HFF-Myc (cell line): ENCODE results near the gene SUSD6.

Experiments
- DNase-seq: peaks from one replicate; pipeline ENCODE4 v3.0.0-alpha.2; 2011; ENCODE audit warnings: low read depth; ENCODE audit errors: extremely low read depth
- H3K4me3 ChIP-seq: replicated peaks from 2 replicates; pipeline ENCODE4 v1.5.1; 2011; ENCODE audit warnings: low read depth, mild to moderate bottlenecking, control low read depth, low read length
- CTCF ChIP-seq: IDR thresholded peaks from 2 replicates; pipeline ENCODE4 v1.5.1; 2012; ENCODE audit warnings: mild to moderate bottlenecking, low read depth, low read length, control low read depth; ENCODE audit errors: missing control alignments

SUSD6 gene

GRCh38 chr14:69654116-69654515 lies 42.7 kb downstream of the SUSD6 start:
- H3K4me3 ChIP-seq: no peak overlapping the region
- TF ChIP-seq CTCF: no peak
- DNase-seq: no peak

GRCh38 chr14:69657950-69658355 lies 46.6 kb downstream of the SUSD6 start:
- TF ChIP-seq CTCF: no peak
- no peak for DNase-seq
- H3K4me3 ChIP-seq: no peak overlapping the region

GRCh38 chr14:69658664-69659261 lies 47.4 kb downstream of the SUSD6 start:
- no peak for DNase-seq
- H3K4me3 ChIP-seq: no peak overlapping the region
- TF ChIP-seq CTCF: no peak

GRCh38 chr14:69660344-69661193 lies 49.2 kb downstream of the SUSD6 start:
- TF ChIP-seq CTCF: no peak
- H3K4me3 ChIP-seq: no peak overlapping the region
- DNase-seq: no peak

- DNase-seq: no peak
- TF ChIP-seq CTCF: no peak
- no peak overlapping the region for H3K4me3 ChIP-seq
These were observed 49.8 kb downstream of the SUSD6 start for GRCh38 chr14:69661194-69661537.

GRCh38 chr14:69662636-69663299 lies 51.4 kb downstream of the SUSD6 start:
- TF ChIP-seq CTCF: no peak
- DNase-seq: no peak
- no peak overlapping the region for H3K4me3 ChIP-seq
